ENCODE results near the gene CCDC15. TPM values are rescaled to one million over a fixed set of nuclear protein-coding genes. Genes with fewer than 3 reads are reported as not detected.
A peak's percentile ranks its signal among the peaks of the same experiment; 100 is the strongest.

CCDC15 gene
- total RNA-seq, result 4.0 TPM
- polyA plus RNA-seq (ENCODE audit: insufficient read depth in 1 of 8, insufficient read length in 8 of 8, low replicate concordance in 1 of 8), result 1 to 10 TPM; 2.3 to 3.6 (median 3.0) TPM
- long read RNA-seq, donor 1, result 0 reads
- long read RNA-seq, donor 2, result 0 reads
- long read RNA-seq, donor 3, result 0 reads
- long read RNA-seq, donor 4, result 0 reads
- long read RNA-seq, donor 5, result 0 reads
- long read RNA-seq, donor 6, result 0 reads
- long read RNA-seq, donor 7, result 0 reads
- long read RNA-seq, donor 8, result 0 reads
- long read RNA-seq, donor 9, result 0 reads
- long read RNA-seq, donor 10, result 0 reads
- long read RNA-seq, donor 11, result 0 reads

- H3K27ac ChIP-seq (ENCODE audit: low read length), result peak within 1 kb of the TSS; percentile 96
- WGBS (ENCODE audit: insufficient coverage), result under 1% methylated on average over 51 of the region's 54 CpGs
- H3K4me1 ChIP-seq (ENCODE audit: control insufficient read depth, insufficient read depth, low read length), result peaks cover 10% of the 10 kb centered on the region
- peak within 1 kb of the TSS; percentile 91 for H3K4me3 ChIP-seq (ENCODE audit: low read length)
- no peaks in the 10 kb centered on the region for H3K9me3 ChIP-seq (replicated peaks; ENCODE audit: control insufficient read depth, low read depth, low read length)
- no peaks in the 10 kb centered on the region for H3K27me3 ChIP-seq (ENCODE audit: control insufficient read depth, insufficient read depth, low read length)
- no peaks in the 10 kb centered on the region for H3K36me3 ChIP-seq (ENCODE audit: control insufficient read depth, insufficient read depth, low read length)
- peak; percentile 99 for DNase-seq
Observed at GRCh38 chr11:124953753-124954589, at the start of gene CCDC15. TSS of gene CCDC15 (plus strand) at chr11:124954202. CDS start at chr11:124954733, 531 bp downstream.

DNA sequence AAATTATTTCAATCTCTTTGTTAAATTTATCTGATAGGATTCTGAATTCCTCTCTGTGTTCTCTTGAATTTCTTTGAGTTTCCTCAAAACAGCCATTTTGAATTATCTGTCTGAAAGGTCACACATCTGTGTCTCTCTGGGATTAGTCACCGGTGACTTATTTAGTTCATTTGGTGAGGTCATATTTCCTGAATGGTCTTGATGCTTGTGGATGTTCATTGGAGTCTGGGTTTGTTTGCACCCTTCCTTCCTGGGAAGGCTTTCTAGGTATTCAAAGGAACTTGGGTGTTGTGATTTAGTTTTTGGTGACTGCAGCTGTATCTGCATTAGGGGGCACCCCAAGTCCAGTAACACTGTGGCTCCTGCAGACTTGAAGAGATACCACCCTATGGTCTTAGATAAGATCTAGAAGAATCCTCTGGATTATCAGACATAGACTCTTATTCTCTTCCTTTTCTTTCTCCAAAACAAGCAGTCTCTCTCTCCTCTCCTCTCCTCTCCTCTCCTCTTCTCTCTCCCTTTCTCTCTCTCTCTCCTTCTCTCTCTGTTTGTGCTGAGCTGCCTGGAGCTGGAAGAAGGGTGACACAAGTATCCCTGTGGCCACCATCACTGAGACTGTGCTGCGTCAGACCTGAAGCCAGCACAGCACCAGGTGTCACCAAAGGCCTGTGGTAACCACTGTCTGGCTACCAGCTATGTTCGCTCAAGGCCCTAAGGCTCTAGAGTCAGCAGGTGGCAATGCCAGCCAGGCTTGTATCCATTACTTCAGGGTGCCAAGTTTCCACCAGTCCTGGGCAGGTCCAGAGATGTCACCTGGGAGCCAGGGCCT, 38.2 kb upstream of the CCDC15 start:
- no peaks in the 10 kb centered on the region for H3K27me3 ChIP-seq (ENCODE audit: control insufficient read depth, insufficient read depth, low read length)
- 87% methylated on average over 3 of the region's 3 CpGs for WGBS (ENCODE audit: insufficient coverage)
- DNase-seq, result no peak
- H3K4me1 ChIP-seq (ENCODE audit: control insufficient read depth, insufficient read depth, low read length), result peaks cover 29% of the 10 kb centered on the region
- H3K27ac ChIP-seq (ENCODE audit: low read length), result no peak overlapping the region
- H3K9me3 ChIP-seq (replicated peaks; ENCODE audit: control insufficient read depth, low read depth, low read length), result peaks cover 6% of the 10 kb centered on the region
- no peak overlapping the region for H3K4me3 ChIP-seq (ENCODE audit: low read length)
- H3K36me3 ChIP-seq (ENCODE audit: control insufficient read depth, insufficient read depth, low read length), result no peaks in the 10 kb centered on the region

- Histone ChIP-seq H3K4me1 (ENCODE audit: control insufficient read depth, insufficient read depth, low read length) (peaks cover 30% of the 10 kb centered on the region), H3K4me3 (ENCODE audit: low read length) (no peak overlapping the region), H3K9me3 (replicated peaks; ENCODE audit: control insufficient read depth, low read depth, low read length) (peaks cover 4% of the 10 kb centered on the region), H3K27me3 (ENCODE audit: control insufficient read depth, insufficient read depth, low read length) (peaks cover 1% of the 10 kb centered on the region), H3K27ac (ENCODE audit: low read length) (peak overlapping the region; percentile 53), H3K36me3 (ENCODE audit: control insufficient read depth, insufficient read depth, low read length) (no peaks in the 10 kb centered on the region)
- no peak for DNase-seq
Observed at GRCh38 chr11:124916370-124916710, 37.7 kb upstream of the CCDC15 start.

GRCh38 chr11:124917115-124917637, 36.8 kb upstream of the CCDC15 start:
- WGBS (ENCODE audit: insufficient coverage), result no CpG with 5 or more reads among the region's 6 CpGs
- Histone ChIP-seq H3K36me3 (ENCODE audit: control insufficient read depth, insufficient read depth, low read length) (no peaks in the 10 kb centered on the region), H3K4me1 (ENCODE audit: control insufficient read depth, insufficient read depth, low read length) (peaks cover 33% of the 10 kb centered on the region), H3K27ac (ENCODE audit: low read length) (peak overlapping the region; percentile 67), H3K27me3 (ENCODE audit: control insufficient read depth, insufficient read depth, low read length) (peaks cover 4% of the 10 kb centered on the region), H3K4me3 (ENCODE audit: low read length) (no peak overlapping the region), H3K9me3 (replicated peaks; ENCODE audit: control insufficient read depth, low read depth, low read length) (peaks cover 2% of the 10 kb centered on the region)
- peak; percentile 72 for DNase-seq

DNA sequence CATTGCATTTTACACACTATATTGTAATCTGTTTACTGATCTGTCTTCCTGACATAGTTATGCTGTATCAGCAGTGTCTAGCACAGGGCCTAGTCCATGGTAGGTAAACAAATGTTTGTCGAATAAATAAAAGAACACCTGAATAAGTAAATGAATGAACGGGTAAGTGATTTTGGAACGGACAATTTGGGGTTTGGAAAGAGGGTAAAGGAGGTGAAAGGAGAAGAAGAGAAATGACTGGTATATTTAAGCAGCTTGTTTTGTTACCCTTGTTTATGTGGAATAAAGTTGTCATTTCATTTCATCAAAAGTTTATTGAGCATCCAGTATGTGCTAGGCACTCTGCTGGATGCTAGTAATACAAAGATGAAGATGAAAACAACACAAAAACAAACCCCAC, 35.1 kb upstream of the CCDC15 start, which contains the start of gene HEPN1:
TSS of gene HEPN1 (plus strand) at position 301 of the 400 bp plus-strand sequence.
- H3K4me1 ChIP-seq (ENCODE audit: control insufficient read depth, insufficient read depth, low read length), result peaks cover 33% of the 10 kb centered on the region
- WGBS (ENCODE audit: insufficient coverage), result 93% methylated on average over 3 of the region's 3 CpGs
- H3K4me3 ChIP-seq (ENCODE audit: low read length), result no peak within 1 kb of the TSS
- H3K27ac ChIP-seq (ENCODE audit: low read length), result peak within 1 kb of the TSS; percentile 67
- H3K36me3 ChIP-seq (ENCODE audit: control insufficient read depth, insufficient read depth, low read length), result no peaks in the 10 kb centered on the region
- H3K27me3 ChIP-seq (ENCODE audit: control insufficient read depth, insufficient read depth, low read length), result peaks cover 4% of the 10 kb centered on the region
- H3K9me3 ChIP-seq (replicated peaks; ENCODE audit: control insufficient read depth, low read depth, low read length), result no peaks in the 10 kb centered on the region
- DNase-seq, result no peak

DNA sequence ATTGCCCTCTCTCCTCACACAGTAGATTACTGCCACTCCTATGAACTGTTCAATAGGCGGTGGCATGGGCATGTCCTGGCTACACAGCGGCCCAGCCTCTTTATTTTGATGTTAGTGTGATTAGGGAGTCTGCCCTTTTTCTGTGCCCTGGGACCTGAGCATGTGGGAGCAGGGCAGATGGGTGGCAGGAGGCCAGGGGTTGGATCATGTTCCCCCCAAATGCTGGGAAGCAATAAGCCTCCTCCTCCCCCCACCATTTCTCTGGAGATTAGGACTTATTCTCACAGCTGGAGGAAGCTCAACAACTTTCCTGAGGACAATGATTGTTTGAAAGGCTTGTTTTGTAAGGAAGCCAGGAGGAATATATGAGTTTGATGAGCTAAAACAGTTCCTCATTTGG, 34.1 kb upstream of the CCDC15 start:
- peak; percentile 55 for DNase-seq
- Histone ChIP-seq H3K27ac (ENCODE audit: low read length) (peak overlapping the region; percentile 67), H3K4me1 (ENCODE audit: control insufficient read depth, insufficient read depth, low read length) (peaks cover 33% of the 10 kb centered on the region), H3K36me3 (ENCODE audit: control insufficient read depth, insufficient read depth, low read length) (no peaks in the 10 kb centered on the region), H3K4me3 (ENCODE audit: low read length) (no peak overlapping the region), H3K27me3 (ENCODE audit: control insufficient read depth, insufficient read depth, low read length) (peaks cover 4% of the 10 kb centered on the region), H3K9me3 (replicated peaks; ENCODE audit: control insufficient read depth, low read depth, low read length) (no peaks in the 10 kb centered on the region)
- no CpG with 5 or more reads among the region's 2 CpGs for WGBS (ENCODE audit: insufficient coverage)

- 79% methylated on average over 3 of the region's 5 CpGs for WGBS (ENCODE audit: insufficient coverage)
- Histone ChIP-seq H3K27ac (ENCODE audit: low read length) (peak overlapping the region; percentile 67), H3K4me1 (ENCODE audit: control insufficient read depth, insufficient read depth, low read length) (peaks cover 33% of the 10 kb centered on the region)
Observed at GRCh38 chr11:124920356-124920755, 33.6 kb upstream of the CCDC15 start.

GRCh38 chr11:124920870-124921609, 33.0 kb upstream of the CCDC15 start:
- peak overlapping the region; percentile 67 for H3K27ac ChIP-seq (ENCODE audit: low read length)
- H3K4me1 ChIP-seq (ENCODE audit: control insufficient read depth, insufficient read depth, low read length), result peaks cover 31% of the 10 kb centered on the region
- H3K9me3 ChIP-seq (replicated peaks; ENCODE audit: control insufficient read depth, low read depth, low read length), result no peaks in the 10 kb centered on the region
- H3K36me3 ChIP-seq (ENCODE audit: control insufficient read depth, insufficient read depth, low read length), result no peaks in the 10 kb centered on the region
- peak overlapping the region; percentile 36 for H3K4me3 ChIP-seq (ENCODE audit: low read length)
- peaks cover 4% of the 10 kb centered on the region for H3K27me3 ChIP-seq (ENCODE audit: control insufficient read depth, insufficient read depth, low read length)
- DNase-seq, result peak; percentile 84
- WGBS (ENCODE audit: insufficient coverage), result 1% methylated on average over 82 of the region's 82 CpGs

More at GRCh38 chr11:124920356-124920755, 33.6 kb upstream of the CCDC15 start:
- Histone ChIP-seq H3K4me3 (ENCODE audit: low read length) (no peak overlapping the region), H3K27me3 (ENCODE audit: control insufficient read depth, insufficient read depth, low read length) (peaks cover 4% of the 10 kb centered on the region), H3K9me3 (replicated peaks; ENCODE audit: control insufficient read depth, low read depth, low read length) (no peaks in the 10 kb centered on the region), H3K36me3 (ENCODE audit: control insufficient read depth, insufficient read depth, low read length) (no peaks in the 10 kb centered on the region)
- no peak for DNase-seq

DNA sequence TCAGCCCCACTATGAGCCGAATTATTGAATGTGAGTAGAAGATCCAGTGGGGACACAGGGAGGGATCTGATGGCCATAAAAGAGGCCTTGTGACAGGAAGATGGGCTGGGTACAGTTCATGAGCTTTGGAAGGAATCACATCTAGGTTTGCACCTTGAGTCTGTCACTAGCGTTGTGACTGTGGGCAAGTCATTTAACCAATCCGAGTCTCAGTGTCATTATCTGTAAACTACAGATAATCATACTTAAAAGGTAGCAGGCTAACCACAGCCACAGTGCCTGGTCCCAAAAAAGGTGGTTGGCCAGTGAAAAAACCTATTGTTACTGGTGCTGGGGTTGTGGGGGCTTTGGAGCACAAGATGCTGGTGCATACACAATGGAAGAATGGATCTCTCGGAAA, 31.2 kb upstream of the CCDC15 start:
- no peak for DNase-seq
- H3K27me3 ChIP-seq (ENCODE audit: control insufficient read depth, insufficient read depth, low read length), result peaks cover 4% of the 10 kb centered on the region
- H3K27ac ChIP-seq (ENCODE audit: low read length), result no peak overlapping the region
- 95% methylated on average over 2 of the region's 4 CpGs for WGBS (ENCODE audit: insufficient coverage)
- H3K9me3 ChIP-seq (replicated peaks; ENCODE audit: control insufficient read depth, low read depth, low read length), result no peaks in the 10 kb centered on the region
- peaks cover 19% of the 10 kb centered on the region for H3K4me1 ChIP-seq (ENCODE audit: control insufficient read depth, insufficient read depth, low read length)
- no peaks in the 10 kb centered on the region for H3K36me3 ChIP-seq (ENCODE audit: control insufficient read depth, insufficient read depth, low read length)
- no peak overlapping the region for H3K4me3 ChIP-seq (ENCODE audit: low read length)

Measured in muscle of leg (tissue), 16 donors.